Trophoblast cell (in vitro differentiated cells and primary cell): ENCODE data around the gene RIT1.

Experiments
- DNase-seq, 2 donors: peaks; one replicate each; pipeline ENCODE4 v3.0.0-alpha.2; 2016
- H2AFZ ChIP-seq: 2 replicates; pipeline ENCODE4 v1.6.1; 2013; ENCODE audit warnings: low read length, moderate library complexity, mild to moderate bottlenecking; ENCODE audit not compliant: insufficient read depth, poor library complexity
- H2AK5ac ChIP-seq: 2 replicates; pipeline ENCODE4 v1.6.1; 2013; ENCODE audit warnings: mild to moderate bottlenecking, low read length
- H2BK120ac ChIP-seq: 2 replicates; pipeline ENCODE4 v1.6.1; 2013; ENCODE audit warnings: low read length, mild to moderate bottlenecking, moderate library complexity; ENCODE audit not compliant: insufficient read depth, poor library complexity
- H2BK12ac ChIP-seq: 2 replicates; pipeline ENCODE4 v1.6.1; 2013; ENCODE audit warnings: mild to moderate bottlenecking, low read length, moderate library complexity
- H2BK5ac ChIP-seq: 2 replicates; pipeline ENCODE4 v1.6.1; 2013; ENCODE audit warnings: low read length, low read depth, moderate library complexity, mild to moderate bottlenecking; ENCODE audit not compliant: poor library complexity
- H3K14ac ChIP-seq: 2 replicates; pipeline ENCODE4 v1.6.1; 2013; ENCODE audit warnings: mild to moderate bottlenecking, low read length
- H3K18ac ChIP-seq: 2 replicates; pipeline ENCODE4 v1.6.1; 2013; ENCODE audit warnings: mild to moderate bottlenecking, low read length
- H3K23ac ChIP-seq: 2 replicates; pipeline ENCODE4 v1.6.1; 2013; ENCODE audit warnings: low read length
- H3K27ac ChIP-seq: 2 replicates; pipeline ENCODE4 v1.5.1; 2013; ENCODE audit warnings: low read depth, mild to moderate bottlenecking, inconsistent platforms, low read length, moderate library complexity
- H3K27me3 ChIP-seq: 2 replicates; pipeline ENCODE4 v1.6.1; 2013; ENCODE audit warnings: inconsistent platforms, mild to moderate bottlenecking, low read length, moderate library complexity; ENCODE audit not compliant: insufficient read depth
- H3K36me3 ChIP-seq, 2 experiments: 1 replicate in 1 of 2; 2 replicates in 1 of 2; pipeline ENCODE4 v1.6.1; 2013; ENCODE audit warnings: low read length in 2 of 2, mild to moderate bottlenecking in 2 of 2, moderate library complexity in 1 of 2; ENCODE audit not compliant: insufficient read depth in 2 of 2, control insufficient read depth in 1 of 2
- H3K4ac ChIP-seq: 2 replicates; pipeline ENCODE4 v1.6.1; 2013; ENCODE audit warnings: low read depth, mild to moderate bottlenecking, low read length, moderate library complexity
- H3K4me1 ChIP-seq, 2 experiments: 1 replicate in 1 of 2; 2 replicates in 1 of 2; pipeline ENCODE4 v1.6.1; 2013; ENCODE audit warnings: low read length in 2 of 2, mild to moderate bottlenecking in 2 of 2, moderate library complexity in 1 of 2; ENCODE audit not compliant: insufficient read depth in 2 of 2, control insufficient read depth in 1 of 2
- H3K4me2 ChIP-seq: 2 replicates; pipeline ENCODE4 v1.6.1; 2013; ENCODE audit warnings: inconsistent platforms, mild to moderate bottlenecking, low read length, moderate library complexity
- H3K4me3 ChIP-seq: 2 replicates; pipeline ENCODE4 v1.5.1; 2013; ENCODE audit warnings: mild to moderate bottlenecking, low read depth, low read length, inconsistent platforms
- H3K79me1 ChIP-seq: one replicate; pipeline ENCODE4 v1.6.1; 2013; ENCODE audit warnings: low read length
- H3K79me2 ChIP-seq: 2 replicates; pipeline ENCODE4 v1.6.1; 2013; ENCODE audit warnings: low read length, mild to moderate bottlenecking; ENCODE audit not compliant: control insufficient read depth, insufficient read depth, poor library complexity
- H3K9ac ChIP-seq: 2 replicates; pipeline ENCODE4 v1.6.1; 2013; ENCODE audit warnings: mild to moderate bottlenecking, low read length
- H3K9me3 ChIP-seq: 2 replicates; pipeline ENCODE4 v1.6.1; 2013; ENCODE audit warnings: low read depth, mild to moderate bottlenecking, control low read depth, inconsistent platforms, low read length; ENCODE audit not compliant: insufficient read depth
- H4K12ac ChIP-seq: 2 replicates; pipeline ENCODE4 v1.6.1; 2013; ENCODE audit warnings: low read depth, mild to moderate bottlenecking, low read length, moderate library complexity
- H4K8ac ChIP-seq: 2 replicates; pipeline ENCODE4 v1.6.1; 2013; ENCODE audit warnings: low read depth, mild to moderate bottlenecking, low read length, moderate library complexity
- H4K91ac ChIP-seq: one replicate; pipeline ENCODE4 v1.6.1; 2013; ENCODE audit warnings: low read depth, mild to moderate bottlenecking, low read length, moderate library complexity
- WGBS: extraction: QIAGEN DNeasy Blood & Tissue Kit; methylation state at CpG from one replicate; pipeline ENCODE4 v1.1.7; 2013; ENCODE audit warnings: missing lambda C conversion rate; ENCODE audit not compliant: insufficient read length, insufficient coverage; ENCODE audit errors: extremely low coverage; 5-methylcytosine and 5-hydroxymethylcytosine counted together

RIT1 gene

DNA sequence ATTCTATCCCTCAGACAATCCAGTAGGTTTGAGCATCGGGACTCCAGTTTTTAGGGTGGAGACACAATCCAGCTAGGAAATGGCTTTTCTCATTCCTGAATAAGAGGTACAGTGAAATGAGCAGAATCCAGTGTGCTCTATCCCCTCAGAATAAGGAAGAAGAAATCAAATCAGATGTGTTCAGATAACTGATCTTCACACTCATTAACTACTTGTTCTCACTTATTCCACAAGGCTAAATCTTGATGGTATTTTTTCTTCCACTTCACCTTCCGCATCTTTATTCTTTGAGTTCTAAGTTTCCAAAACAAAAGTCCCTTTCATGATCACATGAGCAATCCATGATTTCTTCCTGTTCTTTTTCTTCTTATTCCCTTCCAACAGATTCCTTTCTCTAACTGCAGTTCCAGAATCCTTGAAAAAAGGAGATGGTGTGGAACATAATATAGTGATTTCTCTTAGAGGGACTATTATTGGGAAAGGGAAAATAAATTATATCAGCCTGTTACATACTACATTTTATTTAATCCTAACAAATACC, 50.1 kb downstream of the RIT1 start:
- Histone ChIP-seq H3K14ac (no peak overlapping the region), H2BK120ac (no peak overlapping the region), H3K4me2 (no peak overlapping the region), H4K12ac (no peak overlapping the region), H3K4me1 (peaks cover 0 to 3% of the 10 kb centered on the region in 2 experiments), H2BK12ac (no peak overlapping the region), H3K79me1 (peaks cover 4% of the 10 kb centered on the region), H3K4me3 (no peak overlapping the region), H3K18ac (no peak overlapping the region), H2AK5ac (no peak overlapping the region), H4K8ac (no peak overlapping the region), H3K36me3 (no peaks in the 10 kb centered on the region), H3K9me3 (no peaks in the 10 kb centered on the region), H2BK5ac (no peak overlapping the region), H3K9ac (no peak overlapping the region), H4K91ac (no peak overlapping the region), H2AFZ (no peak overlapping the region), H3K4ac (no peak overlapping the region), H3K79me2 (peaks cover 5% of the 10 kb centered on the region), H3K23ac (no peak overlapping the region), H3K27ac (no peak overlapping the region), H3K27me3 (no peaks in the 10 kb centered on the region)
- DNase-seq = no peak
- no CpG with 5 or more reads among the region's 2 CpGs for WGBS

- H4K12ac ChIP-seq = peak overlapping the region; percentile 2
- H3K23ac ChIP-seq = no peak overlapping the region
- H3K27me3 ChIP-seq = no peaks in the 10 kb centered on the region
- H4K8ac ChIP-seq = peak overlapping the region; percentile 23
- DNase-seq = peak; percentile 13 to 26
- H3K79me1 ChIP-seq = peaks cover 4% of the 10 kb centered on the region
- no peak overlapping the region for H2AK5ac ChIP-seq
- H3K79me2 ChIP-seq = peaks cover 5% of the 10 kb centered on the region
- H3K4me3 ChIP-seq = no peak overlapping the region
- no peaks in the 10 kb centered on the region for H3K36me3 ChIP-seq
- no peak overlapping the region for H2BK12ac ChIP-seq
- no peak overlapping the region for H3K27ac ChIP-seq
- WGBS = no CpG with 5 or more reads among the region's 35 CpGs
- H3K18ac ChIP-seq = no peak overlapping the region
- peak overlapping the region; percentile 59 for H2AFZ ChIP-seq
- peaks cover 0 to 4% of the 10 kb centered on the region in 2 experiments for H3K4me1 ChIP-seq
- no peak overlapping the region for H3K4ac ChIP-seq
- no peak overlapping the region for H3K14ac ChIP-seq
- no peak overlapping the region for H4K91ac ChIP-seq
- no peak overlapping the region for H3K9ac ChIP-seq
- no peak overlapping the region for H2BK120ac ChIP-seq
- H2BK5ac ChIP-seq = no peak overlapping the region
- peak overlapping the region; percentile 36 for H3K4me2 ChIP-seq
- H3K9me3 ChIP-seq = no peaks in the 10 kb centered on the region
These were observed 51.0 kb downstream of the RIT1 start for GRCh38 chr1:155859881-155860871.

GRCh38 chr1:155859234-155859829, 51.8 kb downstream of the RIT1 start, which contains the start of gene SYT11:
Gene SYT11, plus strand, starts transcription at chr1:155859567. Its CDS starts 195 bp downstream, at chr1:155859762.
- Histone ChIP-seq H3K23ac (no peak within 1 kb of the TSS), H3K18ac (no peak within 1 kb of the TSS)
- no CpG with 5 or more reads among the region's 33 CpGs for WGBS

DNA sequence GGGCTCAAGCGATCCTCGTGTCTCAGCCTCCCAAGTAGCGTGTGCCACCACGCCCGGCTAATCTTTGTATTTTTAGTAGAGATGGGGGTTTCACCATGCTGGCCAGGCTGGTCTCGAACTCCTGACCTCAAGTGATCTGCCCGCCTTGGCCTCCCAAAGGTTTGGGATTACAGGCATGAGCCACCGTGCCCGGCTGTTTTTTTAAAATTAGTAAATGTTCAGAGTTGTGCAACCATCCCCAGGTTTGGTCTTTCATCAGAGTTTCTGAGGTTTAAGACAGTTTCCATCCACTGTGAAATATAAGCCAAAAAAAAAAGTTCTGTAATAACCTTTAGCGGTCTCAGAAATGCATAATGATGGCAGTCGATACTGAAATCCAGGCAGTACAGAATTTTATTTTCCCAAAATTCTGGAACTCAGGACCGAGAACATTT, 52.3 kb downstream of the RIT1 start:
- Histone ChIP-seq H4K8ac (peak overlapping the region; percentile 81), H3K27ac (no peak overlapping the region), H3K36me3 (peaks cover 8% of the 10 kb centered on the region in 2 experiments), H4K91ac (no peak overlapping the region), H2AFZ (no peak overlapping the region), H4K12ac (no peak overlapping the region), H3K14ac (no peak overlapping the region), H3K27me3 (no peaks in the 10 kb centered on the region), H3K79me1 (peaks cover 4% of the 10 kb centered on the region), H3K23ac (no peak overlapping the region), H2BK5ac (no peak overlapping the region), H3K4me1 (peaks cover 0 to 4% of the 10 kb centered on the region in 2 experiments), H3K79me2 (peaks cover 5% of the 10 kb centered on the region), H2BK120ac (no peak overlapping the region), H3K4me3 (no peak overlapping the region), H2BK12ac (no peak overlapping the region), H3K9me3 (no peaks in the 10 kb centered on the region), H2AK5ac (no peak overlapping the region), H3K9ac (no peak overlapping the region), H3K18ac (no peak overlapping the region), H3K4me2 (peak overlapping the region; percentile 61), H3K4ac (no peak overlapping the region)
- WGBS = no CpG with 5 or more reads among the region's 12 CpGs
- peak; percentile 60 to 74 for DNase-seq

More at GRCh38 chr1:155859234-155859829, 51.8 kb downstream of the RIT1 start, which contains the start of gene SYT11:
- Histone ChIP-seq H2BK12ac (no peak within 1 kb of the TSS), H3K4ac (no peak within 1 kb of the TSS), H3K27ac (no peak within 1 kb of the TSS), H4K12ac (peak within 1 kb of the TSS; percentile 2), H3K36me3 (peaks cover 3 to 4% of the 10 kb centered on the region in 2 experiments), H2AFZ (peak within 1 kb of the TSS; percentile 59), H4K91ac (no peak within 1 kb of the TSS), H3K4me3 (no peak within 1 kb of the TSS), H3K79me1 (peaks cover 4% of the 10 kb centered on the region), H3K4me1 (peaks cover 0 to 4% of the 10 kb centered on the region in 2 experiments), H3K79me2 (peaks cover 5% of the 10 kb centered on the region), H2BK5ac (no peak within 1 kb of the TSS), H2AK5ac (no peak within 1 kb of the TSS), H3K14ac (no peak within 1 kb of the TSS), H3K9ac (no peak within 1 kb of the TSS), H2BK120ac (no peak within 1 kb of the TSS), H3K4me2 (peak within 1 kb of the TSS; percentile 61), H3K9me3 (no peaks in the 10 kb centered on the region), H4K8ac (peak within 1 kb of the TSS; percentile 81), H3K27me3 (no peaks in the 10 kb centered on the region)
- DNase-seq = peak; percentile 96 to 99
